ENCODE measurements around the gene NXT1.
"Not testable (repeated sequence)": the region's sequence is repeated elsewhere in the genome, so short reads cannot be mapped to it uniquely, and the experiment has no call there.

Gene NXT1

DNA sequence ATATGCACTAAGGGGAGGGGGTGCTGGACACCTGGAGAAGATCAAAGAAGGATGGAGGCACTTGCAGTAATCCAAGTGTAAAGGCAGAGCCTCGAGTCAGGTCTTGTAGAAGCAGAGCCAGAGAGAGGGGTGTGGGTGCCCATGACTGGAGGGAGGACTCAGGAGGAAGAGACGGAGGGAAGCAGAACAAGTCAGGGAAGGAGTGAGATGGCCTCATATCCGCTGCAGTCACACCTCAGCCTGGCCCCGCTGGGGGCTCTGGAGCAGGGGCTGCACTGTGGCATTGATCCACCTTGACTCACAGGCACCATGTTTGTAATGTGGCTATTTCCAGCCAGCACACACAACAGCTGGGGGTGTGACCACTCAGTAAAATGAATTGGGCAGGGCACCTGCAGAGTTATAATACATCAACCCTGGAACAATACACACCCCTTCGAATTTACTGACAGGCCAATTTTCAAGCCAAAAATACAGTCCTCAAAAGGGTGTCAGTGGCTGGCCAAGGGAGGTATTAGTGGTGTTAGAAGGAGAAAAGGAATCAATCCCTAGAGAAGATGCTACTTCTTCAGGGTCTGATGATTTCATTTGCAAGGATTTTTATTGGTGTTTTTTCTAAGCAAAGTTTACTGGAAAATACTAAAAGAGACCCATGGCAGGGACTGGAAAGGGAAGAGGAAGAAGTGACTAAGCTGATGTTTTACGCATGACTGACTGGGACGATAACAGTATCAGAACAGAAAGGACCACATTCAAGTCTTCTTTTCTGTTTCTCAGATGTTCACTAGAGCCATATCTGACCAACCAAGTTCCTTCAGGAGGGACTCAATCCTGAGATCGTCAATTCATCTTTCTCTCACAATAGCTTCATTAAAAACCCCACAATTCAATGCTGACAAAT, 18.9 kb upstream of the NXT1 start:
- DNase-seq, result no peak

DNA sequence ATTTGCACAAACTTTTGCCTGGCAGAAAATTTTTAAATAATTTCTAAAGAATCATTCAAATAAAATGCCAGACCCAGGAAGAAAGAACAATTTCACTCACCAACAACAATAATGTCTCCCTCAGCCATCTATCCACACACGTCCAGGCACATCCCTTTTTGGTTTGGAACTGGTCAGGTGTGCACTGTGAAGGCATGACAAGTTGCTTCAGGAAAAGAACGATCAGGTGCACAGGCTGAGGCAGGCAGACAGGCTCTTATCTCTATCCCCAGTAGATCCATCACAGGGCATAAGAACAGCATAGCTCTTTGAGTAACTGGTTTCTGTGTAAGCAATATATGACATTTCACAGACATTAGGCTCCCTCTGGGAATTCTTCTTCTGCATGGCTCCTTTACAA, 18.1 kb upstream of the NXT1 start:
- no peak for DNase-seq

DNA sequence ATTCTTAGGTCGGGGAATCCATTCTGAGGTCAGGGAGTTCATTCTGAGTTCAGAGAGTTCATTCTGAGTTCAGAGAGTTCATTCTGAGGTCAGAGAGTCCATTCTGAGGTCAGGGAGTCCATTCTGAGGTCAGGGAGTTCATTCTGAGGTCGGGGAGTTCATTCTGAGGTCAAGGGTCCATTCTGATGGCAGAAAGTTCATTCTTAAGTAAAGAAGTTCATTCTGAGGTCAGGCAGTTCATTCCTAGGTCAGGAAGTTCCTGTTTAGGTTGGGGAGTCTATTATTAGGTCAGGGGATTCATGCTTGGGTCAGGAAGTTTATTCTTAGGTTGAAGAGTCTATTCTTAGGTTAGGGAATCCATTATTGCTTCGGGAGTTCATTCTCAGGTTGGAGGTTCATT, 16.5 kb upstream of the NXT1 start:
- DNase-seq, result no peak

DNA sequence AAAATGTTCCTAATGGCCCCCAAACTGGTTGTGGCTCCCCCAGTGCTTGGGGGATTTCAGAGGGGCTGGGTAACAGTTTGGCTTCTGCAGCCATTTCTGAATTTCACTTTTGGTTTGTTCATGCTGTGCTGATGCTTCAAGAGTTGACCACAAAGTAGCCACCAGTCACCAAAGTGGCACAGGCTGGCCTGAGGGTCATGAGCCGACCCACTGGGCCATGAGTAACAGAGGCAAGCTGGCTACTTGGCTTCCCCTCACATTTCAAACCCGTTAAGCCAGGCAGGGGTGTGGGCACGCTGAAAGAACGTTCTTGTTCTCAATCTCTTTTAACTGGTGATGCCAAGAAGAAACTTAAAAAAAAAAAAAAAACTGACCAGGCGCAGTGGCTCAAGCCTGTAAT, 15.1 kb upstream of the NXT1 start:
- no peak for DNase-seq

DNA sequence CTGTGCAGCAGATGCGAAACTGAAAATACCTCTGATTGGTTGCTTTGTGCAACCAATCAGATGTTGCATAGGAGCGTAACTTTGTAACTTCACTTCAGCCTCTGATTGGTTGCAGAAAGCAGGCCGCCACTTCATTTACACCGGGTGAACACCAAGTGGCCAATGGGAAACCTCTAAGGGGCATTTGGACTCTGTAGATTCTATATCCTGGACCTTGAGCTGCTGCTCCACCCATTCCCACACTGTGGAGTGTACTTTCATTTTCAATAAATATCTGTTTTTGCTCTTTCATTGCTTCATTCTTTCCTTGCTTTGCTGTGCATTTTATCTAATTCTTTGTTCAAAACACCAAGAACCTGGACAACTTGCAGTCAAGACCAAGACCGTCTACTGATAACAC, 14.1 kb upstream of the NXT1 start:
- DNase-seq, result no peak

DNA sequence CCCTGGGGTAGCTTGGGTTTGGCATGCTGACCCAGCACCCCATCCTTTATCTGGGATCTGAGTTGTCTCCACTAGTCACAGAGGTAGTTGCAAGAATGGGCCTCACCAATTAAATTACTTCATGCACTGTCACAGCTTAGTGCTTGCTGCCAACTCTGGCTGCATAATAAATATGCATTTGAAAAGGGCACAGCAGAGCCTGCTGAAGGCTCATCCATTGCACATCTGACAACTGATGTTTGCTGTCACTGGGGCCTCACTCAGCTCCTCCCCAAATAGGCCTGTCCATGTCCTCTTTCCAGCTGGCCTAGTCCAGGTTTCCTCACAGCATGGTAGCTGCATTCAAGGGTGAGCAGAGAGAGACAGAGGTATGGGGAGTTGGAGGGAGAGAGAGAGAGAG, 13.3 kb upstream of the NXT1 start:
- DNase-seq, result no peak

DNA sequence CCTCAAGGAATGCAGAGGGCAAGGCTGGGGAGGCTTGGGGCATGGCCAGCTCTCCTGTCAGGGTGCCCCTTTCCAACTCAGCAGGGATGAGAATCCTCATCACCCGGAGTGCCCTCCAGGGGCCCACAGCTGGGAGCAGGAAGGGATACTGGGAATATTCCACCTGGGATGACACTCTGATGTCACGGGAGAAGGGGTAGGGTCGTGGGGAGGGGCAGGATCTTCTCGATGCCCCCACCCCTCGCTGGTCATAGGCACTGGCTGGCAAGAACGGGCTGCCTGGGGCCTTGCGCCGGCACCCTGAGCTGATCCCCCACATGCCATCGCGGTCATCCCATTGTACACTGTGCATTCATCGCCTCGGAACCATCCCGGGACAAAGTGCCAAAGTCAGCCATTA, 10.6 kb upstream of the NXT1 start:
- no peak for DNase-seq

DNA sequence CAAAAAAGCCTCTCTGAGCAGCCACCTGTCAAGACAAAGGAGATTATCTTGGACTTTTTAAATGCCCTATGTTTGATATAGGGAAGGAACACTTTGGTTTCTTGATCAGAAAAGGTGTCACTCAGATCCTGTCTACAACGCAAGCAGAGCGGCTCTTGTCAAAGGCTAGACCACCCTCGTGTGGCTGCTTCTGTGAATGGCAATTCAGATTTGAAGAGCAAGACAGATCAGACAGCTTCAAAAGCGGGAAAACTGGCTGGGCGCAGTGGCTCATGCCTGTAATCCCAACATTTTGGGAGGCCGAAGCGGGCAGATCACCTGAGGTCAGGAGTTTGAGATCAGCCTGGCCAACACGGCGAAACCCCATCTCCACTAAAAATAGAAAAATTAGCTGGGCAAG, 10.1 kb upstream of the NXT1 start:
- peak; percentile 78 for DNase-seq

DNA sequence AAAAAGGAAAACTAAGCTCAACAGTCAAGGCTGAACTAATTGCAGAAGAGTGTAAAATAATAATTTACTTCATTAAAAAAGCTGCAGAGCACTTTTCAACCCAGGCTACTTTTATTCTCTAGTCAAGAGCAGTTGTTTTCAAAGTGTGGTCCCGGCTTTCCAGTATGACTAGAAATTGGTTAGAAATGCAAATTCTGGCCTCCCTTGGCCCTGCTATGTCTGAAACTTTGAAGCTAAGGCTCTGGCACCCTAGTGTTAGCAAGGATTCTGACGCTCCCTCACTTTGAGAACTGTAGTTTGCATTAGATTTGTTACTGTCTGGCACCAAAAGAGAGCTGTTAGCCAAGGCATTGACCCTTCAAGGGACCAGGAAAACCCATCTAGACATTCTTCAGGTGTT, 9.5 kb upstream of the NXT1 start:
- DNase-seq, result no peak

DNA sequence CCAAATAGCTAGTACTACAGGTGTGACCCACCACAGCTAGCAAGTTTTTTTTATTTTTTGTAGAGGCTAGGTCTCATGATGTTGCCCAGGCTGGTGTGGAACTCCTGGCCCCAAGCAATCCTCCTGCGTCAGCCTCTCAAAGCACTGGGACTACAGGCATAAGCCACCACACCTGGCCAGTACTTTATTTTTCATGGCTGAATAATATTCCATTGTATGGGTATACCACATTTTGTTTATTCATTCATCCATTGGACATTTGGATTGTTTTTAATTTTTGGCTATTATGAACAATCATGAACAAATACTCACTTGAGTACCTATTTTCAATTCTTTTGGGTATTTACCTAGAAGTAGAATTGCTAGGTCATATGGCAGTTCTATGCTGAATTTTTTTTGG, 7.0 kb upstream of the NXT1 start:
- DNase-seq, result no peak

DNA sequence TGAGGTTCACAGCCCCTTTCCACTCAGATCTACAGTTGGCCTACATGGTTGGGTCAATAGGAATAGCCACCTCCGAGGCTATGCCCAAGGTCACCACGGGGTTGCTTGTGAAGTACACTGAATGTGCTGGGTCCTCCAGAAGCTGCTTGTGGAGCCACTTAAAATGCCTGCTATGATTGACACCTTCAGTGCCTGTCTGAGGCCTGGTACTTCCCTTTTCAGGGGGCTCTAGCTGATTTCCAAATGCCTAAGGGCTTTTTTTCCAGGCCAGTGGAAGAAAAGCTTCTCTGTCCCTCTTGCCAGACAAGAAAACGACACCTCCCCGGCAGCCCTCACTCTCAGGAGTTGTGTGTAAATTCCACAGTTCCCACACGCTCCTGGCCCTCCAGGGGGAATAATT, 6.3 kb upstream of the NXT1 start:
- DNase-seq, result no peak

DNA sequence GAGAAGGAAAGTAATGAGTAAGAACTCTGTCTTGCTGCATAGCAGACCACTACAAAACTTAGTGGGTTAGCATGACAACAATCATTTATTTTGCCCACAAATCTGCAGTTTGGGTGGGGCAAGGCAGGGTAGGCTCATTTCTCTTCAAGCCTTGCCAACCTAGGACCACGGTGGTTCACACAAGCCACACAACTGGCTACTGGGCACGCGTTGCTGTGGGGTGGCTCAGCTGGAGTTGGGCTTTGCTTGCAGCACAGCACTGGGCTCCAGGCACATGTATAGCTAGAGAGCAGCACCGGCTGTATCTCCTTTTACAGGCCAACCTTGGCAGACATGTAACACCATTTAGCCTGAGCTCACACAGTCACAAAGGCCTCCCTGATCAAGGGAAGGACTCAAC, 4.6 kb upstream of the NXT1 start:
- DNase-seq, result peak; percentile 20

DNA sequence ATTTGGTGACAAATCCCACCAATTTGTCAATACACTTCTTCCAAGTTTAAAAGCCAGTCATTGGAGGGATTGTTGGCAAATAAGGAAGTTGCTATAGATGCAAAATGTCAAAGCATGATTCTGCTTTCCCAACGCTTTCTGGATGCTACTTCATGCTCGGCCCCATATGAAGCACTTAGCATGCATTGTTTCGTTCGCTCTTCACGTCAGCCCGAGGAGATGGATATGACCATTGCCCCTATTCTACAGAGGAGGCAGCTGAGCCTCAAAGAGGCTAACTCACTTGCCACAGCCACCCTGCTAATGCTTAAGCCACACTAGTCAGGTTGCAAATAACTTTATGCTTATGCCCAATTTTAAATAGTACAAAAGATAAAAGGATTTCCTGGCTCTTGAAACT, 2.8 kb upstream of the NXT1 start:
- DNase-seq, result no peak

DNA sequence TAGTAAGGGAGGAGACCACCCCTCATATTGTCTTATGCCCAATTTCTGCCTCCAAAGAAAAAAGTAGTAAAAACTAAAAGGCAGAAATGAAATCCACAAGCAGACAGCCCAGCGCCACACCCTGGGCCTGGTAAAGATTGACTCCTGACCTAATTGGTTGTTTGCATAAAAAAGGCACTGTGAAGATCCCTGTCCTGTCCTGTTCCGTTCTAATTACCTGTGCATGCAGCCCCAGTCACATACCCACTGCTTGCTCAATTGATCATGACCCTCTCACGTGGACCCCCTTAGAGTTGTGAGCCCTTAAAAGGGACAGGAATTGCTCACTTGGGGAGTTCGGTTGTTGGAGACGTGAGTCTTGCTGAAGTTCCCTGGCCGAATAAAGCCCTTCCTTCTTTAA, 2.1 kb upstream of the NXT1 start:
- not testable (repeated sequence) for DNase-seq

DNA sequence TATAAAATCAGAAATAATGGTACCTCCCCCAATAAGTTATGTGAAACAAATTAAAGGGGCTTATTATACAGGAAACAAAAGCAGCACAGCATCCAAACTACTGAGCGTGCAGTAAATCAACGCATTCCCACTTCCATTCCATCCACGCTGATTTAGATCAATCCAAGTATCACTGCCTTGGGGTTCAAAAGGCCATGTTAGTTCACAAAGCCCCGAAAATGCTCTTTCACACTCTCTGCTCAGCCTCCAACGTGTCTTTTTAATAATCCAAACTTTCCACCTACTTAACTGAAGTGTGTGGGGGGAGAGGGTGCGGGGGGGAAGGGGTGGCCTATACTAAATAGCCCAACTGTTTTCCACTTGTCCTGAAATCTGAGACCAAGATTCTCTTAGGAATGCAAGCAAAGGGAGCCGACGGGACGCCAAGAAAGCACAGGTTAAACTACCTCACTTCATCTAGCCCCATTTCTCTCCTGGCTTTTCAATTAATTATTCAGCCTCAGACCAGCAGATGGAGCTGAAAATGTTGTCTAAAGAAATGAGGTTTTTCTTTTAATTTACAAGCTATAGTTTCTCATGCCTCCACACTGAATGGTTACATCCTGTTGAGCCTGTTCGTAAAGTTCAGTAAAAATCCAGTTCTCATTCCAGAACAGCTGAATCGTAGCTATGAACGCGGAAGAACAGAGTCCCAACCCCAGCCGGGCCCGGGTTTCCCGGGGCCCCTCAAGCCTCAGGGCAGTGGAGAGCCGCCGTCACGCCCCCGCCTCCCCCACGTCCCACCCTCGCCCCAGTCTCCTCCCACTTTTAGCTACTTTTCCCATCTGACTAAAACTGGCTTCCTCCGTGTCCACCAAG, 1.0 kb upstream of the NXT1 start:
- peak; percentile 90 for DNase-seq

DNA sequence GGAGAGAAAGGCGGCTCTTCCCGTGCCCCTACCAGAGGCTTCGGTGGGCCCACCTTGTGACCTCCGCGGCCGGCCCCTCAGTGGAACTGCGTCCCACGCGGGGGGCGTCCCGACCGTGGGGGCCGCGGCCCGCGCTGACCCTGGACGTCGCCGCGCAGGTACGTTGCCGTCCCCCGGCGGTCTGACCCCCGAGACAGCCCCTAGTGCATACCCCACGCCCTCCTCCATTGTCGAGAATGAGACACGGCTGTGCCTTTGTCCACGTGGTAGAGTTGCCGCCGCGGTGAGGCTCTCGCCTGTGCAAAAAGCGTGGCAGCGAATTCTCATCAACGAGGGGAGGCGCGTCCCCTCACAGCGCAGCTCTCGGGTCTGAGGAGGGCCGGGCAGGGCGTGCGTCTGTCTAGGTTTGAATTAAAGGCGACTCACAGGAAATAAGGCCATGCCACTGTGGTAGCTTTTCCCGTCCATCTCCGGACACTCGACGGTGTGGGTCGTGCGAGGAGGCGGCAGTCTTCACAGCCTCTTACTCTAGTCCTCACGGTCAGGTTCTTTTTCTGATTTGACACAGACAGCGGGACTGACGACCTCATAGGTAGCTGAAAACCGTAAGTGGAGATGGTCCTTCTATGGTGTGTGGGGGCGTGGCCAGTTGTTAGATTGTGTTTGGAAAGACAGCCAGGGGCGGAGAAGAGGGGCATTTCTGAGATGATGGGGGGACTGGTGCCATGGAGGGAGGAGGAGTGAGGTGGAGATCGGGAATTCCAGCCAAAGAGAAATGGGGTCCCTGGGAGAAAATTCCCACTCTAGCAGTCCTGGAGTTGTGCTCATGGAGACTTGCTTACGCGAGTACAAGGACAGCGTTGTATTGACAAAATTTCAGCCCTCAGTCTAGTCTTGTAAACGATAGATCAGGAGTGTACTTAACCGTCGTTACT, 580 bp downstream of the NXT1 start:
- DNase-seq, result peak; percentile 81

DNA sequence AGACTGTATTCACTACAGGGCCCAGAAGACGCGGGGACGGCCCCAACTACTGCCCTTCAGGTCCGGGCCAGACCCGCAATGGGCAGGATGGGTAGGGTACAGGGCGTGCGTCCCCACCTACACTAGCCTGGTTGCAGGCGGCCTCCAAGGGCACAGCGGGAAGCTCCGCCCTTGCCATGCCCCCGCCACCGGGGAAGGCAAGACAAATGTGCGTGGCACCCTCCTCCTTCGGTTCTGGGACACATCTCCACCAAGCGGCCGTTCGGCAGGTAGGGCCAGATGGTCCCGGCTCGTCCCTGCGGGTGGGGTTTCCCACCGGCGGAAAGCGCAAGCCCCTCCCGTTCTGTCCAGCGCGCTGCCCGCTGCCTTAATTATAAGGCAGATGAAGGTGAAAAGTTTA, 5.6 kb downstream of the NXT1 start:
- no peak for DNase-seq

DNA sequence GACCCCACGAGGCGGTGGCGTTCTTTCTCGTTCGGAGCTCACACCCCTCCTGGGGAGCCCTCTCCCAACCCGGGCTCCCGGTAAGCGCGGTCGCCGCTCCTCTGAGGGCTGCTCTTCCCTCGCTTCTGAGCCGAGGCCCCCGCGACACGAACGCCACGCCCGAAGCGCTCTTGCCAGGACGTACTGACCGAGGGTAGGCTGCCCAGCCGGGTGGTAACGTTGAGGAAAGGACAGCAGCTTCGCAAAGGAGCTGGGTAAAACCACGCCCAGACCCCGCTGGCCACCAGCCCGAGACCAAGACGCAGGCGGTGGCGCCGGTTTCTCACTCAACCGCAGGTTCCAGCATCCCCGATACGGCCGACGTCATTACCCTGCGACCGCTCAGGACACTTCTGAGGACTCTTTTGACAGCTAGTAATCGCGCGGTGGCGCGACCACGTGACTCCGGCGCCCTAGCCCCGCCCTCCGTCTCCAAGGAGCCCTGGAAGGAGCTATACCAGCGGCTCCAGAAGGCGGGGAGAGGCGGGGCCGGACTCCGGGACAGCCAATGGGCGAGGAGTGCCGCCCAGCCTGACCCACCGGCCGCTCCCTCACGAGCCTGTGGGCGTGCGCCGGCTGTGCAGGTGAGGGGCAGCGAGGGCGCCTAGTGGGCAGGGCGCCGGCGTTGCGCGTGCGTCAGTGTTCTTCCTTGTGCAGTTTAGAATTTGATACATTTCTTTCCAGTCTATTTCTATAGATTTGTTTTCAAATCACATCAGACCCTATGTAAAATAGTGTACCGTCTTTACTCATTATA, 7.4 kb downstream of the NXT1 start:
- peak; percentile 99 for DNase-seq

DNA sequence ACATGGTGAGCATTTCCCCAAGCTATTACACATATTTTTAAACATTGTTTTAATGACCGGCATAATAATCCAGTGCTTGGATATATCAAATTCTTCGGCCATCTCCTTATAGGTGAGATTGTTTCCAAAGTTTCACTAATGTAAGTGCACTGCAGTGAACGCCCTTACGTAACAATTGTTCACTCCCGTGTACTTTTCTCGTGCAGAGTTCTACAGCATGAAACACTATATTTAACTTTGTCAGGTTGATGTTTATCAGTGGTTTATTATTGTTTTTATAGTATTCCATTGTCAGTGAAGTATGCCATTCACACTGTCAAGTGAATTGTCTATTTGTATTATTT, 7.9 kb downstream of the NXT1 start:
- no peak for DNase-seq

DNA sequence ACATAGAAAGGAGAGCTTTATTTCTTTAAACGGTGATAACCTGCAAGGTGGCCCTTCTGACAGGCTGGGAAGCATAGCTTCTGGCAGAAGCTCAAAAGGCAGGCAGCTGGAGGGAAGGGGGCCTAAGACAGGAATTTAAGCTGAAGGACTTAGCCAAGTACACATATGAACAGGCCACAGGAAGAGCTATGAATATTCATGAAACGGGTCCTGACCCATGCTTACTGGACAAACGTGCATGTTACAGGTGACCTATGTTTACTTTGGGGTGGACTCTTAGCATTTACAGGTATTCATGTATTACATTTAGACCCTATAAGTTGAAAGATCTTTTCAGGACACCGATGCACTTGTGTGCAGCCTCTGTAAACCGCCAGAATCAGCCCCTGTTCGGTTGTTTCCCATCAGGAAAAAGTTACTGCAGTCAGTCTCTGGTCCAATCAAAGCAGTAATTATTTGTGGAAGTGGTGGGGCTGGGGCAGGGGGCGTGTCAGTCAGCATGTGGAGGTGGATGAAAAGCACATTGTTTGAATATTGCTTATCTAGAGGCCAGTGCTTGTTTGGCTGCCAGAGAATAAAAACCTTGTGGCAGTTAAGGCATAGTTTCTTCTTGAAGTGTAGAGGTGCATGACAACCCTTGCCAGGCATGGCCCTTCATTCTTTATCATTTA, 8.5 kb downstream of the NXT1 start:
- peak; percentile 54 for DNase-seq

DNA sequence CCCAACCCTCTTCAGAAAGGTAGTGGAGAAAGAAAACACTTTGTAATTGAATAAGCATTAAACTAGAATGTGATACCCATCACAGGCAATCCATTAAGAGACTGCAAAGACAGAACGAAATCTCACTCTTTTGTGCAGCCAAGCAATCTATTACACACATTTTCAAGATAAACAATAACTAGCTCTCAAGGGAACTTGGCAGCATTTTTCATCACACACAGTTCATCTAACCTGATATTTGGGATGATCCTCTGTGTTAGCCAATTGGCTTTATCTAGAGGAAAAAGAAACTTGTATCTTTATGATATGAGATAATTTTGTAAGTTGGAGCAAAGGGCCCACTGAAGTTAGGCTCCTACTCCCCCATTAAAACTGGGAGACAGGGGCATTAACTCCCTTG, 9.9 kb downstream of the NXT1 start:
- DNase-seq, result peak; percentile 36

DNA sequence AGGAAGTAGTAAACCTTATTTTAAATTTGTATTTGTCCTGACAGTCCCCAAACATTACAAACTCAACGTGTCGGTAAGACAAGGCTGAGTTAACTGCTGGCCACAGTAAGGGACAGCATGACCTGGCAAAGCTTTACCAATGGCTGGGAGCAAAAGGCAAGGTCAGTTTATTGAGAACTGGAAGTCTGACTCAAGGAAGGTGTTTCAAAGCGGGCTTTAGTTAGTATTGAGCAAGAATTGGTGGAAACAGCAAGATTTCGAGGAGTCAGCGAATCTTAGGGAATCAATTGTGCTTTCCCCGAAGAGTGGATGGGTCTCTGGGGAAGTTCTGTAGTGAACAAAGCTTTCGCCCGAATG, 10.5 kb downstream of the NXT1 start:
- DNase-seq, result no peak

All from hematopoietic multipotent progenitor cell treated with erythropoietin and hydrocortisone succinate and interleukin-3 and kit ligand, for 6 days (in vitro differentiated cells).